Measurements from ENCODE around the gene ATRN. TPM values are rescaled to one million over a fixed set of nuclear protein-coding genes. Genes with fewer than 3 reads are reported as not detected.
"Not testable (repeated sequence)": the region's sequence is repeated elsewhere in the genome, so short reads cannot be mapped to it uniquely, and the experiment has no call there.

Gene ATRN
- total RNA-seq, 4 donors from 2014 or later = 24.0 to 31.5 (median 26.4) TPM

GRCh38 chr20:3494218-3494617 lies 23.4 kb downstream of the ATRN start:
- H3K27me3 ChIP-seq = no peaks in the 10 kb centered on the region
- H3K4me3 ChIP-seq = no peak overlapping the region
- no peak for DNase-seq (ENCODE audit: low spot score in 2 of 2)
- H3K4me1 ChIP-seq = peaks cover 0 to 9% (median 0%) of the 10 kb centered on the region in 4 donors
- no peak for TF ChIP-seq CTCF (IDR thresholded peaks at IDR 0.05)
- TF ChIP-seq EP300 (IDR thresholded peaks at IDR 0.05) = no peak
- no peak for TF ChIP-seq POLR2A (IDR thresholded peaks at IDR 0.05)
- no peak overlapping the region for H3K27ac ChIP-seq
- peaks cover 0 to 18% (median 6%) of the 10 kb centered on the region in 4 donors for H3K9me3 ChIP-seq
- WGBS, 2 donors = 95 to 97% methylated on average over 1 of the region's 1 CpG
- H3K36me3 ChIP-seq = peaks cover 0 to 6% (median 0%) of the 10 kb centered on the region in 3 donors

GRCh38 chr20:3502878-3503277 lies 32.1 kb downstream of the ATRN start:
- Histone ChIP-seq H3K9me3 (no peaks in the 10 kb centered on the region), H3K27me3 (no peaks in the 10 kb centered on the region), H3K4me3 (no peak overlapping the region), H3K27ac (no peak overlapping the region), H3K36me3 (no peaks in the 10 kb centered on the region), H3K4me1 (no peaks in the 10 kb centered on the region)
- 75 to 81% methylated on average over 2 of the region's 2 CpGs for WGBS, 2 donors
- TF ChIP-seq EP300 (IDR thresholded peaks at IDR 0.05) = no peak
- DNase-seq (ENCODE audit: low spot score in 2 of 2) = no peak

- TF ChIP-seq EP300 (IDR thresholded peaks at IDR 0.05) = no peak
- TF ChIP-seq POLR2A (IDR thresholded peaks at IDR 0.05) = no peak
- no peak for TF ChIP-seq CTCF (IDR thresholded peaks at IDR 0.05)
- no peak overlapping the region for H3K27ac ChIP-seq
- H3K4me1 ChIP-seq = no peaks in the 10 kb centered on the region
- H3K4me3 ChIP-seq = no peak overlapping the region
- 93% methylated on average over 4 of the region's 4 CpGs for WGBS, 2 donors
- H3K36me3 ChIP-seq = no peaks in the 10 kb centered on the region
- H3K27me3 ChIP-seq = no peaks in the 10 kb centered on the region
- H3K9me3 ChIP-seq = no peaks in the 10 kb centered on the region
- no peak for DNase-seq (ENCODE audit: low spot score in 2 of 2)
These were observed 34.3 kb downstream of the ATRN start for GRCh38 chr20:3505148-3505547.

- Histone ChIP-seq H3K36me3 (no peaks in the 10 kb centered on the region), H3K9me3 (no peaks in the 10 kb centered on the region), H3K4me1 (no peaks in the 10 kb centered on the region), H3K27me3 (no peaks in the 10 kb centered on the region), H3K4me3 (no peak overlapping the region), H3K27ac (no peak overlapping the region)
- no peak for TF ChIP-seq POLR2A (IDR thresholded peaks at IDR 0.05)
- TF ChIP-seq EP300 (IDR thresholded peaks at IDR 0.05) = no peak
- no peak for TF ChIP-seq CTCF (IDR thresholded peaks at IDR 0.05)
- DNase-seq (ENCODE audit: low spot score in 2 of 2) = no peak
- 89 to 91% methylated on average over 2 of the region's 2 CpGs for WGBS, 2 donors
These were observed 38.2 kb downstream of the ATRN start for GRCh38 chr20:3509064-3509463.

GRCh38 chr20:3510110-3510509 lies 39.3 kb downstream of the ATRN start:
- Histone ChIP-seq H3K4me3 (no peak overlapping the region), H3K27me3 (no peaks in the 10 kb centered on the region), H3K36me3 (no peaks in the 10 kb centered on the region), H3K4me1 (no peaks in the 10 kb centered on the region), H3K9me3 (no peaks in the 10 kb centered on the region), H3K27ac (no peak overlapping the region)
- TF ChIP-seq POLR2A (IDR thresholded peaks at IDR 0.05) = no peak
- TF ChIP-seq CTCF (IDR thresholded peaks at IDR 0.05) = no peak
- TF ChIP-seq EP300 (IDR thresholded peaks at IDR 0.05) = no peak
- DNase-seq (ENCODE audit: low spot score in 2 of 2) = no peak
- 62 to 69% methylated on average over 2 of the region's 2 CpGs for WGBS, 2 donors

- WGBS, 2 donors = 73 to 95% methylated on average over 3 of the region's 3 CpGs
These were observed 41.4 kb downstream of the ATRN start for GRCh38 chr20:3512239-3512638.

More at GRCh38 chr20:3512239-3512638, 41.4 kb downstream of the ATRN start:
- H3K27ac ChIP-seq; H3K9me3 ChIP-seq; DNase-seq (ENCODE audit: low spot score in 2 of 2); H3K4me3 ChIP-seq; H3K36me3 ChIP-seq; H3K4me1 ChIP-seq; H3K27me3 ChIP-seq: not testable (repeated sequence)

Data from tibial nerve (tissue), 4 donors.